IMR-90 (cell line): ENCODE results near the gene TAS1R1. TPM values are rescaled to one million over a fixed set of nuclear protein-coding genes. Genes with fewer than 3 reads are reported as not detected.

Experiments
- ATAC-seq: fragments of 200-7000 bp; cut with Tn5 transposase; 2 replicates; pipeline ENCODE4 v1.9.1; 2020; ENCODE audit warnings: low read depth, mild to moderate bottlenecking, moderate library complexity
- BruUV-seq: library from RNA; stranded (reverse); fragments of 400-500 nt; replicated peaks from 2 replicates; lab custom pipeline; 2021; lab: Mats Ljungman, UMichigan
- CTCF ChIA-PET: fragments of 300-600 bp; formaldehyde crosslinking; extraction: SDS; loops from one replicate; lab custom pipeline; 2021; ENCODE audit warnings: antibody characterized with exemption; lab: Yijun Ruan, JAX
- POLR2A ChIA-PET: fragments of 300-600 bp; sonication (Branson Sonifier 250); formaldehyde crosslinking; loops from one replicate; lab custom pipeline; 2022; ENCODE audit warnings: antibody characterized with exemption; ENCODE audit not compliant: unreplicated experiment; lab: Charles Lee
- DNase-seq: peaks from one replicate; pipeline ENCODE4 v3.0.0; 2013
- H2AFZ ChIP-seq: replicated peaks from 2 replicates; pipeline ENCODE3; 2013; ENCODE audit warnings: low read length, mild to moderate bottlenecking; ENCODE audit not compliant: poor library complexity
- H2AK5ac ChIP-seq: 2 replicates; pipeline ENCODE4 v1.6.1; 2013; ENCODE audit warnings: low read depth, low read length, inconsistent platforms
- H2AK9ac ChIP-seq: replicated peaks from 2 replicates; pipeline ENCODE3; 2013; ENCODE audit warnings: mild to moderate bottlenecking, low read depth, low read length, moderate library complexity; ENCODE audit not compliant: poor library complexity
- H2BK120ac ChIP-seq: 2 replicates; pipeline ENCODE4 v1.6.1; 2013; ENCODE audit warnings: low read depth, low read length, inconsistent platforms
- H2BK15ac ChIP-seq: 3 replicates; pipeline ENCODE4 v1.6.1; 2013; ENCODE audit warnings: low read depth, low read length, inconsistent platforms
- H2BK20ac ChIP-seq: 2 replicates; pipeline ENCODE4 v1.6.1; 2013; ENCODE audit warnings: low read depth, mild to moderate bottlenecking, inconsistent platforms, low read length, moderate library complexity
- H2BK5ac ChIP-seq: 2 replicates; pipeline ENCODE4 v1.6.1; 2013; ENCODE audit warnings: mild to moderate bottlenecking, low read depth, low read length, inconsistent platforms; ENCODE audit not compliant: poor library complexity, severe bottlenecking
- H3K14ac ChIP-seq: replicated peaks from 2 replicates; pipeline ENCODE4 v1.6.1; 2013; ENCODE audit warnings: low read depth, low read length, inconsistent platforms
- H3K18ac ChIP-seq: 2 replicates; pipeline ENCODE4 v1.6.1; 2013; ENCODE audit warnings: low read depth, low read length, control low read depth
- H3K23ac ChIP-seq: 2 replicates; pipeline ENCODE4 v1.6.1; 2013; ENCODE audit warnings: low read depth, low read length, inconsistent platforms
- H3K27ac ChIP-seq: 2 replicates; pipeline ENCODE4 v1.5.1; 2013; ENCODE audit warnings: mild to moderate bottlenecking, control low read depth, low read length; ENCODE audit not compliant: insufficient read depth
- H3K27me3 ChIP-seq: 2 replicates; pipeline ENCODE4 v1.6.1; 2013; ENCODE audit warnings: low read length; ENCODE audit not compliant: control insufficient read depth, insufficient read depth
- H3K36me3 ChIP-seq: 2 replicates; pipeline ENCODE4 v1.6.1; 2013; ENCODE audit warnings: low read length, mixed read lengths; ENCODE audit not compliant: control insufficient read depth, insufficient read depth
- H3K4ac ChIP-seq: 2 replicates; pipeline ENCODE4 v1.6.1; 2013; ENCODE audit warnings: low read depth, low read length, inconsistent platforms
- H3K4me1 ChIP-seq: 2 replicates; pipeline ENCODE4 v1.6.1; 2013; ENCODE audit warnings: low read length, mixed read lengths; ENCODE audit not compliant: control insufficient read depth, insufficient read depth
- H3K4me2 ChIP-seq: 2 replicates; pipeline ENCODE4 v1.6.1; 2013; ENCODE audit warnings: low read depth, mild to moderate bottlenecking, control low read depth, low read length, moderate library complexity
- H3K4me3 ChIP-seq: 2 replicates; pipeline ENCODE4 v1.5.1; 2013; ENCODE audit warnings: low read depth, mild to moderate bottlenecking, control low read depth, low read length, moderate library complexity; ENCODE audit not compliant: insufficient read depth
- H3K56ac ChIP-seq: 2 replicates; pipeline ENCODE4 v1.6.1; 2013; ENCODE audit warnings: low read length, inconsistent platforms; ENCODE audit not compliant: insufficient read depth; ENCODE audit errors: extremely low read depth
- H3K79me1 ChIP-seq, 2 experiments: 2 replicates each; pipeline ENCODE4 v1.6.1; 2013; ENCODE audit warnings: low read length in 2 of 2, inconsistent platforms in 1 of 2, low read depth in 1 of 2
- H3K9ac ChIP-seq: 2 replicates; pipeline ENCODE4 v1.6.1; 2013; ENCODE audit warnings: low read depth, low read length, control low read depth
- H3K9me1 ChIP-seq: 2 replicates; pipeline ENCODE4 v1.6.1; 2013; ENCODE audit warnings: low read length, inconsistent platforms; ENCODE audit not compliant: insufficient read depth
- H3K9me3 ChIP-seq: 2 replicates; pipeline ENCODE4 v1.6.1; 2013; ENCODE audit warnings: low read length; ENCODE audit not compliant: control insufficient read depth, insufficient read depth
- H4K20me1 ChIP-seq: 2 replicates; pipeline ENCODE4 v1.6.1; 2013; ENCODE audit warnings: low read length, inconsistent platforms; ENCODE audit not compliant: insufficient read depth
- H4K5ac ChIP-seq: 2 replicates; pipeline ENCODE4 v1.6.1; 2013; ENCODE audit warnings: mild to moderate bottlenecking, low read depth, low read length, control low read depth
- H4K8ac ChIP-seq, 2 experiments: 2 replicates each; pipeline ENCODE4 v1.6.1; 2013; ENCODE audit warnings: low read depth in 2 of 2, low read length in 2 of 2, control low read depth in 1 of 2, inconsistent platforms in 1 of 2
- H4K91ac ChIP-seq: 2 replicates; pipeline ENCODE4 v1.6.1; 2013; ENCODE audit warnings: low read depth, low read length, inconsistent platforms; ENCODE audit not compliant: insufficient read depth
- CTCF ChIP-seq: conservative IDR thresholded peaks from 2 replicates; pipeline ENCODE4 v1.5.1; 2012; ENCODE audit warnings: mild to moderate bottlenecking, low read depth, low read length, improper control_type of control experiment
- ELK1 ChIP-seq: fragments of 150-350 bp; IDR thresholded peaks from 2 replicates; pipeline ENCODE4 v1.6.1; 2016; ENCODE audit warnings: low read depth, mild to moderate bottlenecking, low read length, moderate library complexity, borderline replicate concordance
- FOS ChIP-seq: fragments of 150-350 bp; IDR thresholded peaks from 2 replicates; pipeline ENCODE4 v1.6.1; 2016; ENCODE audit warnings: low read depth, low read length
- MAZ ChIP-seq: IDR thresholded peaks from 2 replicates; pipeline ENCODE4 v1.6.1; 2012; ENCODE audit warnings: low read depth, mild to moderate bottlenecking, low read length, improper control_type of control experiment, moderate library complexity, borderline replicate concordance
- MXI1 ChIP-seq: IDR thresholded peaks from 2 replicates; pipeline ENCODE4 v1.6.1; 2012; ENCODE audit warnings: low read depth, mild to moderate bottlenecking, low read length, moderate library complexity, borderline replicate concordance
- NFE2L2 ChIP-seq: fragments of 150-350 bp; IDR thresholded peaks from 2 replicates; pipeline ENCODE4 v1.6.1; 2016; ENCODE audit warnings: low read depth, mild to moderate bottlenecking, low read length
- RAD21 ChIP-seq: IDR thresholded peaks from 2 replicates; pipeline ENCODE4 v1.6.1; 2012; ENCODE audit warnings: low read length, improper control_type of control experiment
- RCOR1 ChIP-seq: IDR thresholded peaks from 2 replicates; pipeline ENCODE4 v1.6.1; 2012; ENCODE audit warnings: mild to moderate bottlenecking, low read length, improper control_type of control experiment; ENCODE audit not compliant: insufficient replicate concordance
- RFX5 ChIP-seq: IDR thresholded peaks from 2 replicates; pipeline ENCODE4 v1.8.0; 2012; ENCODE audit warnings: low read depth, mild to moderate bottlenecking, low read length, moderate library complexity
- USF2 ChIP-seq: fragments of 150-350 bp; IDR thresholded peaks from 2 replicates; pipeline ENCODE4 v1.6.1; 2017; ENCODE audit warnings: mild to moderate bottlenecking, antibody characterized with exemption, low read length, low read depth
- WGBS, 2 experiments: methylation state at CpG; one replicate each; pipeline versions ENCODE4 v1.1.5 to v1.1.7; 2013; ENCODE audit warnings: missing lambda C conversion rate in 2 of 2; ENCODE audit not compliant: insufficient read length in 1 of 2; ENCODE audit errors: extremely low coverage in 2 of 2; 5-methylcytosine and 5-hydroxymethylcytosine counted together
- dilution Hi-C: fragments of 300-500 bp; cut with HindIII; formaldehyde crosslinking; loops from one replicate; pipeline ENCODE4 v1.14.3; 2018; ENCODE audit warnings: low sequenced_read_pairs; ENCODE audit not compliant: unreplicated experiment
- in situ Hi-C: fragments of 300-500 bp; cut with MboI; formaldehyde crosslinking; loops from 3 replicates; pipeline ENCODE4 v1.14.3; 2019; ENCODE audit warnings: low sequenced_read_pairs, inconsistent platforms, mixed read lengths
- intact Hi-C: fragments of 100-400 bp; cut with micrococcal nuclease; formaldehyde crosslinking; loops from 2 replicates; pipeline ENCODE4 v1.10.0; 2022
- polyA plus RNA-seq, 3 experiments: library from polyadenylated mRNA; depleted of rRNA; stranded (reverse); fragments of >200 nt; gene quantifications; 2 replicates each; pipeline ENCODE4 v1.2.3, GENCODE V29; 2012; ENCODE audit warnings: low replicate concordance in 1 of 3
- total RNA-seq: library from RNA; depleted of rRNA; stranded (reverse); fragments of >200 nt; gene quantifications from 2 replicates; pipeline ENCODE4 v1.2.3, GENCODE V29; 2012

The TAS1R1 gene
- total and polyA plus RNA-seq, 2 of the 4 experiments (the other 2 are of a cell fraction), result 0.05 TPM; not detected in 1

GRCh38 chr1:6578624-6579373, 23.7 kb downstream of the TAS1R1 start:
- H3K27ac ChIP-seq, result peak overlapping the region; percentile 46; the same call in 1 of the 2 replicates
- H4K8ac ChIP-seq, result peak overlapping the region; percentile 87 to 94
- no peak overlapping the region for H2BK120ac ChIP-seq
- DNase-seq (no peak), ATAC-seq (no peak)
- TF ChIP-seq MAZ, result no peak
- TF ChIP-seq RCOR1, result no peak
- TF ChIP-seq NFE2L2, result no peak
- no peak for TF ChIP-seq RFX5
- no peak for TF ChIP-seq USF2
- TF ChIP-seq FOS, result no peak
- TF ChIP-seq RAD21, result no peak
- no peak for TF ChIP-seq ELK1
- TF ChIP-seq CTCF, result no peak
- no peak for TF ChIP-seq MXI1
- H3K36me3 ChIP-seq, result 0 out of 2 replicates have a peak, but pooled peaks cover 3% of the 10 kb centered on the region
- H3K14ac ChIP-seq, result peak overlapping the region; percentile 26; the same call in 1 of the 2 replicates
- in situ Hi-C loops, result no loop called here
- H2BK5ac ChIP-seq, result no peak overlapping the region
- no TSS peak for BruUV-seq
- H4K91ac ChIP-seq, result no peak overlapping the region
- peak overlapping the region; percentile 78; the same call in 1 of the 2 replicates for H2AK5ac ChIP-seq
- peak overlapping the region; percentile 62 for H4K5ac ChIP-seq
- no peaks in the 10 kb centered on the region; the same call in 1 of the 2 replicates for H3K27me3 ChIP-seq
- no peak overlapping the region for H3K9ac ChIP-seq
- H3K79me1 ChIP-seq, result peaks cover 10 to 28% of the 10 kb centered on the region in 2 experiments
- H3K9me1 ChIP-seq, result peaks cover 13% of the 10 kb centered on the region
- no peak overlapping the region for H3K23ac ChIP-seq
- ChIA-PET CTCF (no interaction called here), POLR2A (no interaction called here)
- 88% methylated on average over 11 of the region's 14 CpGs; no CpG with 5 or more reads in 1 of the 2 experiments for WGBS, 2 experiments
- peaks cover 3% of the 10 kb centered on the region; the same call in 1 of the 2 replicates for H4K20me1 ChIP-seq
- dilution Hi-C loops, result no loop called here
- no peak overlapping the region for H3K56ac ChIP-seq
- no peaks in the 10 kb centered on the region for H3K9me3 ChIP-seq
- no peak overlapping the region for H3K18ac ChIP-seq
- H2BK15ac ChIP-seq, result no peak overlapping the region
- peak overlapping the region; percentile 59 for H2AK9ac ChIP-seq
- peak overlapping the region; percentile 89 for H2AFZ ChIP-seq
- H3K4me2 ChIP-seq, result peak overlapping the region; percentile 80; the same call in 1 of the 2 replicates
- H3K4me1 ChIP-seq, result peaks cover 11% of the 10 kb centered on the region
- no peak overlapping the region for H3K4me3 ChIP-seq
- intact Hi-C loops, result no loop called here
- H3K4ac ChIP-seq, result 0 out of 2 replicates have a peak overlapping the region, but pooled peaks have one; percentile 12
- no peak overlapping the region for H2BK20ac ChIP-seq
